Lower leg skin (tissue), 4 donors: Measurements from ENCODE around the gene ZCCHC7. TPM values are rescaled to one million over a fixed set of nuclear protein-coding genes. Genes with fewer than 3 reads are reported as not detected.
"Not testable (repeated sequence)": the region's sequence is repeated elsewhere in the genome, so short reads cannot be mapped to it uniquely, and the experiment has no call there.

Source experiments
- DNase-seq, 2 donors: peaks; one replicate each; pipeline ENCODE4 v3.0.0-alpha.2; 2019; ENCODE audit warnings: low spot score in 2 of 2
- H3K4me3 ChIP-seq: fragments of 200-600 bp; sonication (generic); 2 replicates; pipeline ENCODE4 v1.5.1; 2017; ENCODE audit warnings: mild to moderate bottlenecking, low read depth; ENCODE audit not compliant: poor library complexity, severe bottlenecking
- POLR2A ChIP-seq, 2 donors: fragments of 450-650 bp; IDR thresholded peaks; one replicate each; pipeline ENCODE4 v1.6.1; 2016 to 2017; ENCODE audit warnings: antibody characterized with exemption in 2 of 2, mild to moderate bottlenecking in 1 of 2, moderate library complexity in 1 of 2
- WGBS, 2 donors: methylation state at CpG; one replicate each; pipeline ENCODE4 v1.1.5; 2018; 5-methylcytosine and 5-hydroxymethylcytosine counted together
- intact Hi-C: fragments of 100-400 bp; cut with DNase I; formaldehyde crosslinking; loops from one replicate; pipeline ENCODE4 v1.15.0; 2023; ENCODE audit warnings: low total_unique reads
- total RNA-seq, 4 donors: library from RNA; depleted of rRNA; stranded (reverse); fragments of >200 nt; gene quantifications; one replicate each; pipeline ENCODE4 v1.1.0, GENCODE V29; 2016
- TF ChIP-seq, protein P1 (sequence below), 3 donors: fragments of 450-650 bp; IDR thresholded peaks; one replicate each; pipeline ENCODE4 v1.5.1; 2016; ENCODE audit warnings: antibody characterized with exemption in 3 of 3, mild to moderate bottlenecking in 3 of 3, moderate library complexity in 2 of 3

The ZCCHC7 gene
- total RNA-seq, 4 donors from 2014 or later, result 12.2 to 17.6 (median 15.7) TPM

DNA sequence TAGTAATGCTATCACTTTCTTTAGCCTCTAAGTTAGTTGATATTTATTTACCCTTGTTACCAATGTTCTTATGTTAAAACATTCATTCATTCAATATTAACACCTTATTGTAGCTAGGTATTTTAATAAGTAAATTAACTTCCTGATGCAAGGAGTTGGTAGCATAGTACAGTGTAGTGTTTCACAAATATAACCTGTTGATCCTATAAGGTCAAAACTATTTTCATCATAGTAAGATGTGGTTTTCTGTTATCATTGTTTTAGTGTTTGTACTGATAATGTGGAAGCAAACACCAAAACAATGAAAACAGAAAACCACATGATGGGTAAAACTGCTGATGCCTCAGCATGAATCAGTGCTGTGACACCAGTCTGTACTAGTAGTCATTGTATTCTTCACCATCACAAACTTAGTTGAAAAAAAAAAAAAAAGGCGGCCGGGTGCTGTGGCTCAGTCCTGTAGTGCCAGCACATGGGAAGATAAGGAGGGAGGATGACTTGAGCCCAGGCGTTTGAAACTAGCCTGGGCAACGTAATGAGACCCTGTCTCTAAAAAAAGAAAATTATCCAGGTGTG, 36.5 kb downstream of the ZCCHC7 start:
- WGBS, 2 donors, result 93 to 96% methylated on average over 4 of the region's 4 CpGs
- TF ChIP-seq POLR2A (IDR thresholded peaks at IDR 0.05), result no peak
- TF ChIP-seq, protein P1, sequence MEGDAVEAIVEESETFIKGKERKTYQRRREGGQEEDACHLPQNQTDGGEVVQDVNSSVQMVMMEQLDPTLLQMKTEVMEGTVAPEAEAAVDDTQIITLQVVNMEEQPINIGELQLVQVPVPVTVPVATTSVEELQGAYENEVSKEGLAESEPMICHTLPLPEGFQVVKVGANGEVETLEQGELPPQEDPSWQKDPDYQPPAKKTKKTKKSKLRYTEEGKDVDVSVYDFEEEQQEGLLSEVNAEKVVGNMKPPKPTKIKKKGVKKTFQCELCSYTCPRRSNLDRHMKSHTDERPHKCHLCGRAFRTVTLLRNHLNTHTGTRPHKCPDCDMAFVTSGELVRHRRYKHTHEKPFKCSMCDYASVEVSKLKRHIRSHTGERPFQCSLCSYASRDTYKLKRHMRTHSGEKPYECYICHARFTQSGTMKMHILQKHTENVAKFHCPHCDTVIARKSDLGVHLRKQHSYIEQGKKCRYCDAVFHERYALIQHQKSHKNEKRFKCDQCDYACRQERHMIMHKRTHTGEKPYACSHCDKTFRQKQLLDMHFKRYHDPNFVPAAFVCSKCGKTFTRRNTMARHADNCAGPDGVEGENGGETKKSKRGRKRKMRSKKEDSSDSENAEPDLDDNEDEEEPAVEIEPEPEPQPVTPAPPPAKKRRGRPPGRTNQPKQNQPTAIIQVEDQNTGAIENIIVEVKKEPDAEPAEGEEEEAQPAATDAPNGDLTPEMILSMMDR (IDR thresholded peaks at IDR 0.05), result no peak
- no peak for DNase-seq
- H3K4me3 ChIP-seq, result no peak overlapping the region
- intact Hi-C loops, result no loop called here

DNA sequence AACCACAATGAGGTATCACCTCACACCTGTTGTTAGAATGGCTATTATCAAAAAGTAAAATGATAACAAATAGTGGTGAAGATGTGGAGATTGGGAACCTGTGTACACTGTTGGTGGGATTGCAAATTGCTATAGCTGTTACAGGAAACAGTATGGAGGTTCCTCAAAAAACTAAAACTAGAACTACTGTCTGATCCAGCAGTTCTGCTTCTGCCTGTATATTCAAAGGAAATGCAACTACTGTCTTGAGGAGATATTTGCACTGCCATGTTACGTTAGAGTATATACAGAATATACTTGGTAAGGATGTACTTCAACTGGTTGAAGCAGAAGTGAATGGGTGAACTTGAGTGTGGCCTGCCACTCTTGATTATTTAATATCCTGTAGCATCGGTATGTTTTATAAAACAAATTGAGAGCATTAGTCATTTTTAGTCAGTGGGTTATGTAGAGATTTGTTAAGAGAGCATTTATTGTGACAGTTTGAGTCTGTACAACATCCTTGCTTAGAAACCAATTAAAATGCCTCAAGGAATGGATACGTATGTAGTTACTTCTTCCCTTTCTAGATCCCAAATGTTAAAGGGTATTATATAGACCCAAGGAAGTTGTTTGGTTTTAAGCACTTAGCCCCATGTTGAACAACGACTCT, 37.5 kb downstream of the ZCCHC7 start:
- 85 to 91% methylated on average over 4 of the region's 4 CpGs for WGBS, 2 donors
- no peak overlapping the region for H3K4me3 ChIP-seq
- DNase-seq, result no peak
- intact Hi-C loops, result no loop called here
- no peak for TF ChIP-seq POLR2A (IDR thresholded peaks at IDR 0.05)
- TF ChIP-seq, protein P1 (IDR thresholded peaks at IDR 0.05), result no peak

DNA sequence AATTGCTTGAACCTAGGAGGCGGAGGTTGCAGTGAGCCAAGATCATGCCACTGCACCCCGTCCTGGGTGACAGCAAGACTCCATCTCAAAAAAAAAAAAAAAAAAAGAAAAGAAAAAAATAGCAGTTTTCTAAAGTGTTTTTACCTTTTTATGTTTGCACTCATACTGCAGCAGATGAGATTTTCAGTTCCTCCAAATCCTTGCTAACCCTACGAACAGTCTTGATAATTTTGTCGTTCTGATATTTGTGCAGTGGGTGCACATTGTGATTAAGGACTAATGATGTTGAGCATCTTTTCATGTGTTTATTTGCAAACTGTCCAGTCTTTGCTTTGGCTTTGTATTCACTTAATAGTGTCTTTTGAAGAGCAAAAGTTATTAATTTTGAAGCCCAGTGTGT, 42.9 kb downstream of the ZCCHC7 start:
- TF ChIP-seq, protein P1 (IDR thresholded peaks at IDR 0.05), result no peak
- no peak for TF ChIP-seq POLR2A (IDR thresholded peaks at IDR 0.05)
- H3K4me3 ChIP-seq, result no peak overlapping the region
- WGBS, 2 donors, result 91 to 96% methylated on average over 4 of the region's 4 CpGs
- intact Hi-C loops, result no loop called here
- DNase-seq, result no peak

DNA sequence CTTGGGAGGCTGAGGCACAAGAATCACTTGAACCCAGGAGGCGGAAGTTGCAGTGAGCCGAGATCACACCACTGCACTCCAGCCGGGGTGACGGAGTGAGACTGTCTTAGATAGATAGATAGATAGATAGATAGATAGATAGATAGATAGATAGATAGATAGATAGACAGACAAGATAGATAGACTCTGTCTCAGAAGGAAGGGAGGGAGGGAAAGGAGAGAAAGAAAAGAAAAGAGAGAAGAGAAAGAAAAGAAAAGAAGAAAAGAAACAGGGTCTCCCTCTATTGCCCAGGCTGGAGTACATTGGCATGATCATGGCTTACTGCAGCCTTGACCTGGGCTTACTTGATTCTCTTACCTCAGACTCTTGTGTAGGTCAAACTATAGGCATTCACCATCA, 44.0 kb downstream of the ZCCHC7 start:
- H3K4me3 ChIP-seq, intact Hi-C loops, DNase-seq: not testable (repeated sequence)
- WGBS, 2 donors, result 95 to 97% methylated on average over 4 of the region's 4 CpGs

DNA sequence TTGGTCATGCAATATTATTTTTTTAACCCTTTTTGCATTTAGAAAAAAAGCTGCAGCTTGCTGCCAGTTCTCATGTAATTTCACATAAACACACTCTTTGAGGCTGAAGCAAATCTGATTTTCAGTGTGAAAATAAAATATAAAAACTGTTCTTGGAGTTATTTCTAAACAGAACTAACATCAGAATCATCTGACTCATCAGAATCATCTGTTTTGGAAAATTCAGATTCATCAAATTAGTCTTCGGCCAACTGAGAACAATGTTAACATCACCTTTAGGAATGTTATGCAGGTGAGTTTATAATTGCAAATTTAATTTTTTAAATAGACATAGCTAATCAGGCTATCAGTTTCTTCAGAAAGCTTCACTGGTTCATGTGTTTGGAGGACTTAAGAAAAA, 45.3 kb downstream of the ZCCHC7 start:
- no peak for DNase-seq
- 96 to 100% methylated on average over 1 of the region's 1 CpG for WGBS, 2 donors
- no peak for TF ChIP-seq POLR2A (IDR thresholded peaks at IDR 0.05)
- TF ChIP-seq, protein P1 (IDR thresholded peaks at IDR 0.05), result no peak
- H3K4me3 ChIP-seq, result no peak overlapping the region
- intact Hi-C loops, result no loop called here

DNA sequence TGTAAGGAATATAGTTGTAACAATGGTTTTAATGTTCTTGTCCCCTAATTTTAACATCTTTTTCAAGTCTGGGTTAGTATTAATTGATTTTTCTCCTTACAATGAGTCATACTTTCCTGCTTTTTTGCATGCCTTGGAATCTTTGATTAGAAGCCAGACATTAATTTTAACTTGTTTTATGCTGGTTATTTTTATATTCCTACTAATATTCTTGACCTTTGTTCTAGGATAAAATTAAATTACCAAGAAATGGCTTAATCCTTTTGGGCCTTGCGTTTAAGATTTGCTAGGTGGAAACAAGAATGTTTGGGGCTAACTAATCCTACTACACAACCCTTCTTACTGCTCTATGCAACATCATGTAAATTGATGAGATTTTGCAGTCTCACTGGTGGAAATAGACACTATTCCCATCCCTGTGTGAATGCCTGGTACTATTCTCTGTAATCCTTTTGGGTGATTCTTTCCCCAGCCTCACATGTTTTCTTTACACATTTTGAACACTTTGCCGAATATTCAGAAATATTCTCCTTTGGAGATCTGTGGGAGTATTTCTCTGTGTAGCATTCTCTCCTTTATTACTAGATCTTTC, 47.2 kb downstream of the ZCCHC7 start:
- DNase-seq, result no peak
- intact Hi-C loops, result no loop called here
- no peak overlapping the region for H3K4me3 ChIP-seq
- TF ChIP-seq POLR2A (IDR thresholded peaks at IDR 0.05), result no peak
- TF ChIP-seq, protein P1 (IDR thresholded peaks at IDR 0.05), result no peak
- WGBS, 2 donors, result 92 to 97% methylated on average over 2 of the region's 2 CpGs
